Ramos (cell line): ENCODE measurements around the gene LRP5.
"Not testable (repeated sequence)": the region's sequence is repeated elsewhere in the genome, so short reads cannot be mapped to it uniquely, and the experiment has no call there.

Source experiments
- in situ Hi-C: fragments of 300-500 bp; cut with MboI; formaldehyde crosslinking; loops from one replicate; pipeline ENCODE4 v1.14.3; 2022; ENCODE audit warnings: low sequenced_read_pairs; ENCODE audit not compliant: unreplicated experiment

Gene LRP5

GRCh38 chr11:68449951-68450350 lies 137.6 kb downstream of the LRP5 start:
- in situ Hi-C loops = loop anchor here (10.0 kb wide), 1 partner anchor 195 kb away; no protein-coding TSS in a partner anchor

GRCh38 chr11:68450711-68451110 lies 138.3 kb downstream of the LRP5 start:
- in situ Hi-C loops = no loop called here

GRCh38 chr11:68454767-68455166 lies 142.4 kb downstream of the LRP5 start:
- in situ Hi-C loops = no loop called here

GRCh38 chr11:68455485-68455884 lies 143.1 kb downstream of the LRP5 start:
- in situ Hi-C loops = no loop called here

DNA sequence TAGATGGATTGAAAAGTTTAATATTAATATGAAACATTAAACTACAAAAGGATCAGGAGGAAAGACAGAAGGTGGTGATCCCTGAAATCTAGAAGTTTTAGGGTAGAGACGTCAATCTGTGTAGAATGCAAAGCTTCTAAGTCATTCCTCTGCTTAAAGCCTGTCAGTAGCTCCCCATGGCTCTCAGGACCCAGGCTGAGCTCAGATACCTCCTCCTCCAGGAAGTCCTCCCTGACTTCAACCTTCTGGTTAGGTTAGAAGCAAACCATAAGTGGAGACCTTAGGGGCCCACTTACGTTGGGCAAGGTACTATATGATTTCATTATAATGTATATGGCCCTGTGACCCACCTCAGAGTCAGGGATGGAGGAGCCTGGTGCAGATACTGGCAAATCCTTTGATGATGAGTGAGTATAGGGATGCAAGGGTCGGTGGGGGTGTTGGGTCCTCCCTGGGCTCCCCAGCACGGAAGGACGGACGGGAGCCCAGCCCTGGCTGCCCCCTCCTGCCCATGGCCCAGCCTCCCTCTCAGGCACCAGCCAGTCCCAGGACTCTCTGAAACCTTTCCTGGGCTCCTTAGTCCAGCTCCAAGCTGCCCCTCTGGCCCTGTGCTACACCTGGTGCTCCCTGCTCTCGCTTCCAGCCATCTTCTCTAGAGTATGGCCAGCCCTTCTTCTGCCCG lies 145.0 kb downstream of the LRP5 start:
- in situ Hi-C loops = no loop called here

DNA sequence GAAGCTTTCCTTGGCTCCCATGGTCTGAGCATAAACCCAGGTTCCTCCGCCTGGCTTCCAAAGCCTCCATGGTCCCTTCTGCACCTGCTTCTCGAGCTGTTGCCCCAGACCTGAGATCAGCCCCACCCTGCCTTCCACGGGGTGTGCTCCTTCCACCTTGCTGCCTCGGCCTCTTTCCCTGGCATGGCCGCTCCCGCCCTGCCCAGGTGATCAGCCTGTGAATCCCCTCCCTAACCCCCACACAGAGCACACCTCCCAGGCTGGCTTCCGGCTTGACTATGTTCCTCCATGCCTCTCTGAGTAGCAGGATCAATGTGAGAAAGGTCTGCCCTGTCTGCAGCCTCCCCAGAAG lies 145.5 kb downstream of the LRP5 start:
- in situ Hi-C loops = no loop called here

- in situ Hi-C loops = not testable (repeated sequence)
Measured at GRCh38 chr11:68458340-68458739, 145.9 kb downstream of the LRP5 start.

DNA sequence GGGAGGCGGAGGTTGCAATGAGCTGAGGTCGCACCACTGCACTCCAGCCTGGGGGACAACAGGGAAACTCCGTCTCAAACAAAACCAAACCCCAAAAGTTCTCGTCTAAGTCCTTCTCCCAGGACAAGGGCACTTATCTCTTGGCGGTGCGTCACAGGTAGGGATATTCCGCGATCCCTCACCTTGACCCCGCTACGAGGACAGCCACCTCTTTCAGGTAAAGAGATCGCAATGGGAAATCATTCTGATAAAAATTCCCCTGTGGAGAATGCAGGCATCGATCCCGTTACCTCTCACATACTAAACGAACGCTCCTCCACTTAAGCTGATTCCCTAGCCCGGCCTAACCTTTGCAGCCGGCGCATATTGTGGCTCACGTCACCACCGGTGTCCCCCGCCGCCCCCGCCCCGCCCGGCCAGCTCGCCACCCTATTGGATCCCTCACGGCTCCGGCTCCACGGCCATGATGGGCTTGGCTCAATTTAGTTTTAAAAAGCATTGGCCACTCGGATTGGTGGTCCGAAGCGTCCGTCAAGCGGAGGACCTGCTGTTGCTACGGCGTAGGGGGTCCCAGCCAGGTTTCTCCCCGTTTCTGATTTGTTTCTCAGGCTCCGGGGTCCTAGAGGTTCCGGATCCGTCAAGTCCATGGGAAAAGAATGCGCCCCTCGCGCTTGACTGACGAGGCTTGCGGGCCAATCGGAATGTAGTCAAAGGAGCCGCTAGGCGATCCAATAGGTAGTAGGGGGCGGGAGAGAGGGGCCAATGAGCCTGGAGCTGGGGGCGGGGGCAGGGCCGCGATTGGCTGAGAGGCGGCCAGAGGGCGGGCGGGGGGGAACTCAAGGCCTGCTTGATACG lies 147.7 kb downstream of the LRP5 start:
- in situ Hi-C loops = no loop called here

GRCh38 chr11:68460741-68461574 lies 148.6 kb downstream of the LRP5 start, which contains the start of gene PPP6R3:
PPP6R3 (plus strand) TSS chr11:68460752; CDS start chr11:68537665, 76,913 bp downstream.
- in situ Hi-C loops = no loop called here

- in situ Hi-C loops = no loop called here
Measured at GRCh38 chr11:68461575-68461917, 149.2 kb downstream of the LRP5 start.

- in situ Hi-C loops = no loop called here
Measured at GRCh38 chr11:68463714-68464113, 151.3 kb downstream of the LRP5 start.

- in situ Hi-C loops = no loop called here
Measured at GRCh38 chr11:68467201-68467834, 154.9 kb downstream of the LRP5 start.

DNA sequence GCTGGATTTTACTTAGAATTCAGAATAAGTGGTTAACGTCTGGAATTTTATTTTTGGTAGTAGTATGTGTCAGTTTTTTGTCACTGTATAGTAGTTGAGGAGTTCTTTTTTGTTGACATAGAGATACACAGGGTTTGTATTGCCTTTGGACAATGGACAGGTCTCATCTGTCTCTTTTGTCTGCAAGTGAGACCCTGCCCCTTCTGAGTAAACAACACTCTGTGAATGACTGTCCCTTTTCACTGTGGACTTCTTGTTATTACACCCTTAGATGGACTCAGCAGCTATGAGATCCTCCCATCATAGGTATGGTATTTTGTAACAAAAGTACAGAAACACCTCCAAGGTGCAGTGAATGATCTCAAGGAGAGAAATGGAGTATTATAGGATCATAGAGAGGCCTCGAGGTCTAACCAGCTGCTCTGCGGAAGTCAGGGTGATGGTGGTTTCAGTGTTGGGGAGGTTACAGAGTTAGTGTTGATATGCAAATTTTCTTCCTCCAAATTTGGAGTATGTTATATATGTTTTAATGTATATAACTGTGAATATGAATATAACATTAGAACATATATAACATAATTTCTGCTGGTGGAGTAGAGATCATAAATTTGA lies 155.9 kb downstream of the LRP5 start:
- in situ Hi-C loops = no loop called here

- in situ Hi-C loops = no loop called here
Measured at GRCh38 chr11:68469122-68469521, 156.7 kb downstream of the LRP5 start.

- in situ Hi-C loops = no loop called here
Measured at GRCh38 chr11:68469642-68470041, 157.3 kb downstream of the LRP5 start.

- in situ Hi-C loops = no loop called here
Measured at GRCh38 chr11:68470304-68470811, 158.0 kb downstream of the LRP5 start.

DNA sequence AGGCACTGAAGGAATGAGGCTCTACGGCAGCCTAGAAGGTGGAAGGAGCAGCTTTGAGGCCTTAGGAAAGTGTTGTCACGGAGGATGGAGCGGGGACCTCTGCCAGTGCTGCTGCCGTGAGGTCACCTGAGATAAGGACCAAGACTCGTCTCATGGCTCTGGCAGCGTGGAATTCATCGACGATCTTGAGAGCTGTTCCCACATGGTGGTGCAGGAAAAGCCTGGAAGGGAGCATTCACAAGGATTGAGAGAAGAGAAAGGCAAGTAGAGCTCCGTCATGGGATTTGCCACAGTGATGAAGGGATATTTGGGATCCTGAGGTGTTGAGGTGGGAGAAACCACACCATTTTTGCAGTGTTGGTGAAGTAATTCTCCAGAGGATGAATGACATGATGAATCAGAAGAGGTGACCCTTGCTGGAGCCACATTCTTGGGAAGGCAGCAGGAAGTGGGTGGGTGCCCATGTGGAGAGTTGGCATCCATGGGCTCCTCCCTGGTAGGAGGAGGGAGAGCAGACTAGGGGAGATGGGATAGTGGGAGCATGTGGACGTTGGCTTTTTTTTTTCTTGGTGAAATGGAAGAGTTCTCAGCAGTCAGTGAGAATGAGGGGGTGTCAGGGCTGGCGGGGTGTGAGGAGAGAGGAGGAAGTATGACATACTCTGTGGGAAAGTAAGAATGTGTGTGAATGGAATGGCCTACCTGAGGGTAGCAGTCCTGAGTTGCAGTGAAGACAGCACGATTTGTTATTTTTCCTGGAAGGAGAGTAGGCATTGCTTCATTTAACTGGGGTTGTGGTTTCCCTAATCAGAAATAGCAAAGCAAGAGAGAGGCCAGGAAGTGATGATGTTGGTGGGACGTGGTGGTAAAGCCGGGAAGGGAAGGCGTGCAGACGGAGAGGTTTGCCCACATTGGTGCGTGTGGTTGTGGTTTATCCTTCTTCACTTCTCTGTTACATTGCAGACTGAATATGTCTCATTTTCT lies 159.3 kb downstream of the LRP5 start:
- in situ Hi-C loops = no loop called here

DNA sequence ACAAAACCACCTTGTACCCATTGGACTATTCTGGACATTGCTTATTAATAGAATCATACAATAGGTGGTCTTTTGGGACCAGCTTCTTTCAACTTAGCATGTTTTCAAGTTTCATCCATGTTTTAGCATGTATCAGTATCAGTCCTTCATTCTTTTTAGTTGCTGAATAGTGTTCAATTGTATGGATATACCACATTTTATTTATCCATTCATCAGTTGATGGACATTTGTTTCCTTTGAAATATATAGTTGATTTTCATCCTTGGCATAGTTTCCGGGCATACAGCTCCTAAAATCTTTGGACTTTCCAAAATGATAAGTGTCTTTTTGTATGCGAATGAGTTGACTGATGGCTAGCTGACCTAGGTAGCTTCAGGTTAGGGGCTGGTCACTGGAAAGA lies 160.4 kb downstream of the LRP5 start:
- in situ Hi-C loops = no loop called here

DNA sequence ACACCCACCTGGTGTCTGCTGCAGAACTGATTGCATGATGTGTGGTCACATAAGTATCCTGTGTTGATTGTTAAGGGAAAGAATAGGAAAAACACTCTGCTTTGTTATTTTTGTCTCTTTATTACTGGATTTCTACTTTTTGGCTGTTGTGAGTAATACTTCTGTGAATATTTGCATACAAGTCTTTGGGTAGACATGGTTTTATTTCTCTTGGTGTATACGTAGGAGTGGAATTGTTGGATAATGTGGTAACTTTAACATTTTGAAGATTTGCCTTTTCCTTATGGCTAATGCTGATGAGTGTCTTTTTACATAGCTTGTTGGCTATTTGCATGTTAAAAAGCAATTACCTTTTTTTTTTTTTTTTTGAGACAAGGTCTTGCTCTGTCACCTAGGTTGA lies 161.3 kb downstream of the LRP5 start:
- in situ Hi-C loops = no loop called here
